GM23248 (cell line): ENCODE results near the gene RAPGEF2.

Experiments used
- EZH2 ChIP-seq: fragments of 200-600 bp; sonication (generic); IDR thresholded peaks from 2 replicates; pipeline ENCODE4 v1.6.1; 2018; ENCODE audit warnings: antibody characterized with exemption, mild to moderate bottlenecking; ENCODE audit not compliant: insufficient read depth, poor library complexity, severe bottlenecking
- EZH2phosphoT487 ChIP-seq: fragments of 200-600 bp; sonication (generic); IDR thresholded peaks from 2 replicates; pipeline ENCODE4 v1.6.1; 2018; ENCODE audit warnings: antibody characterized with exemption, moderate library complexity, mild to moderate bottlenecking, low read depth; ENCODE audit not compliant: insufficient read depth

GRCh38 chr4:159129814-159130550, 27.1 kb downstream of the RAPGEF2 start:
- TF ChIP-seq EZH2 (no peak), EZH2phosphoT487 (no peak)
